ENCODE measurements around the gene GNA12.

- TF ChIP-seq CTCF (conservative IDR thresholded peaks at IDR 0.05; ENCODE audit: low read depth, low read length) (no peak), EZH2 (IDR thresholded peaks at IDR 0.05; ENCODE audit: borderline replicate concordance, low read depth, low read length, poor library complexity, severe bottlenecking) (no peak)
Measured at GRCh38 chr7:2759736-2760097, 84.4 kb downstream of the GNA12 start.

Data from A673 (cell line).